CD14-positive monocyte (primary cell): Measurements from ENCODE around the gene FAHD2A. TPM values are rescaled to one million over a fixed set of nuclear protein-coding genes. Genes with fewer than 3 reads are reported as not detected.
"Not testable (repeated sequence)": the region's sequence is repeated elsewhere in the genome, so short reads cannot be mapped to it uniquely, and the experiment has no call there.

Experiments
- DNase-seq, 3 donors: peaks; one replicate each; pipeline ENCODE4 v3.0.0-alpha.2; 2011 to 2022
- H2AFZ ChIP-seq: 2 replicates; pipeline ENCODE4 v1.6.0; 2012; ENCODE audit warnings: mild to moderate bottlenecking, low read depth, low read length, inconsistent platforms; ENCODE audit not compliant: insufficient read depth, poor library complexity, severe bottlenecking
- H3K27ac ChIP-seq, 2 donors: 1 replicate in 1 of 2; 2 replicates in 1 of 2; pipeline ENCODE4 v1.5.1; 2012 to 2013; ENCODE audit warnings: low read length in 2 of 2, control low read depth in 1 of 2, inconsistent platforms in 1 of 2, low read depth in 1 of 2, mild to moderate bottlenecking in 1 of 2
- H3K27me3 ChIP-seq, 2 donors: one replicate each; pipeline versions ENCODE4 v1.6.0 to v1.6.1; 2011 to 2013; ENCODE audit warnings: low read length in 2 of 2; ENCODE audit not compliant: control insufficient read depth in 2 of 2, insufficient read depth in 2 of 2
- H3K36me3 ChIP-seq, 2 donors: replicated peaks in 1 of 2; 1 replicate in 1 of 2; 2 replicates in 1 of 2; pipeline versions ENCODE4 v1.5.1 to v1.6.1; 2012 to 2013; ENCODE audit warnings: low read length in 2 of 2, control low read depth in 1 of 2, inconsistent platforms in 1 of 2, mild to moderate bottlenecking in 1 of 2; ENCODE audit not compliant: insufficient read depth in 2 of 2, control insufficient read depth in 1 of 2
- H3K4me1 ChIP-seq, 2 donors: 1 replicate in 1 of 2; 2 replicates in 1 of 2; pipeline versions ENCODE4 v1.5.1 to v1.6.1; 2012 to 2013; ENCODE audit warnings: low read length in 2 of 2, control low read depth in 1 of 2, inconsistent platforms in 1 of 2, mild to moderate bottlenecking in 1 of 2, moderate library complexity in 1 of 2; ENCODE audit not compliant: insufficient read depth in 2 of 2, control insufficient read depth in 1 of 2
- H3K4me2 ChIP-seq: replicated peaks from 2 replicates; pipeline ENCODE3; 2012; ENCODE audit warnings: low read length, moderate library complexity, mild to moderate bottlenecking; ENCODE audit not compliant: poor library complexity, severe bottlenecking; ENCODE audit errors: extremely low read depth
- H3K4me3 ChIP-seq, 3 experiments: fragments of 200-600 bp in 1 of 3; sonication (generic) in 1 of 3; replicated peaks in 1 of 3; 1 replicate in 2 of 3; 2 replicates in 1 of 3; pipeline ENCODE4 v1.5.1; 2011 to 2013; ENCODE audit warnings: low read length in 3 of 3, mild to moderate bottlenecking in 3 of 3, control low read depth in 2 of 3, low read depth in 2 of 3, inconsistent platforms in 1 of 3, moderate library complexity in 1 of 3
- H3K79me2 ChIP-seq: 2 replicates; pipeline ENCODE4 v1.6.0; 2012; ENCODE audit warnings: mild to moderate bottlenecking, control low read depth, inconsistent platforms, low read length, moderate library complexity; ENCODE audit not compliant: insufficient read depth
- H3K9ac ChIP-seq: 2 replicates; pipeline ENCODE4 v1.6.0; 2017; ENCODE audit warnings: low read length, mild to moderate bottlenecking; ENCODE audit not compliant: insufficient read depth, poor library complexity, severe bottlenecking
- H3K9me3 ChIP-seq, 2 donors: replicated peaks in 1 of 2; 1 replicate in 1 of 2; 2 replicates in 1 of 2; pipeline versions ENCODE4 v1.5.1 to v1.6.1; 2012 to 2013; ENCODE audit warnings: low read length in 2 of 2, control low read depth in 1 of 2; ENCODE audit not compliant: control insufficient read depth in 1 of 2, insufficient read depth in 1 of 2
- H4K20me1 ChIP-seq: 2 replicates; pipeline ENCODE4 v1.6.0; 2012; ENCODE audit warnings: mild to moderate bottlenecking, low read length, control low read depth, moderate library complexity; ENCODE audit not compliant: insufficient read depth
- H3K27ac Mint-ChIP-seq, 7 donors: one replicate each; pipeline ENCODE4 v1.8.0; 2020; ENCODE audit warnings: mild to moderate bottlenecking in 7 of 7, mixed read lengths in 7 of 7, moderate library complexity in 6 of 7, inconsistent platforms in 2 of 7
- H3K27me3 Mint-ChIP-seq, 3 donors: one replicate each; pipeline ENCODE4 v1.8.0; 2021 to 2022; ENCODE audit warnings: low read depth in 3 of 3, mild to moderate bottlenecking in 3 of 3, mixed read lengths in 3 of 3, moderate library complexity in 3 of 3, inconsistent platforms in 1 of 3
- H3K36me3 Mint-ChIP-seq, 2 donors: one replicate each; pipeline ENCODE4 v1.8.0; 2020; ENCODE audit warnings: mixed read lengths in 2 of 2, inconsistent platforms in 1 of 2, mild to moderate bottlenecking in 1 of 2
- H3K4me1 Mint-ChIP-seq: one replicate; pipeline ENCODE4 v1.8.0; 2020; ENCODE audit warnings: mild to moderate bottlenecking, mixed read lengths
- H3K4me3 Mint-ChIP-seq, 2 donors: one replicate each; pipeline ENCODE4 v1.8.0; 2020; ENCODE audit warnings: mild to moderate bottlenecking in 2 of 2, mixed read lengths in 2 of 2, moderate library complexity in 1 of 2
- H3K9me3 Mint-ChIP-seq, 7 donors: one replicate each; pipeline ENCODE4 v1.8.0; 2020 to 2022; ENCODE audit warnings: mixed read lengths in 7 of 7, mild to moderate bottlenecking in 6 of 7, moderate library complexity in 6 of 7, inconsistent platforms in 2 of 7
- WGBS: methylation state at CpG from one replicate; pipeline ENCODE4 v1.1.5; 2013; ENCODE audit warnings: missing lambda C conversion rate; ENCODE audit not compliant: insufficient coverage; 5-methylcytosine and 5-hydroxymethylcytosine counted together
- intact Hi-C, 2 donors: fragments of 100-400 bp; cut with micrococcal nuclease; formaldehyde crosslinking; loops; one replicate each; pipeline versions ENCODE4 v1.15.0 to v1.15.1; 2023
- polyA plus RNA-seq, 3 donors: library from polyadenylated mRNA; depleted of rRNA in 1 of 3; unstranded in 2 of 3; stranded (reverse) in 1 of 3; fragments of 300-500 nt in 2 of 3; fragments of >200 nt in 1 of 3; fragmentation: Illumina TruSeq in 2 of 3; gene quantifications; 1 replicate in 2 of 3; 2 replicates in 1 of 3; pipeline ENCODE4 v1.2.3, GENCODE V29; 2012 to 2021
- TF ChIP-seq, protein P1 (sequence below): fragments of 200-600 bp; IDR thresholded peaks from one replicate; pipeline ENCODE4 v1.8.0; 2022; ENCODE audit warnings: antibody characterized with exemption, mild to moderate bottlenecking

Gene FAHD2A
- polyA plus RNA-seq, 3 donors = 9.7 to 17.1 (median 10.5) TPM

- peak overlapping the region in 1 of 7 donors; percentile 12 for H3K27ac Mint-ChIP-seq
- intact Hi-C loops = no loop called here
Observed at GRCh38 chr2:95399061-95399460, 3.4 kb upstream of the FAHD2A start.

DNA sequence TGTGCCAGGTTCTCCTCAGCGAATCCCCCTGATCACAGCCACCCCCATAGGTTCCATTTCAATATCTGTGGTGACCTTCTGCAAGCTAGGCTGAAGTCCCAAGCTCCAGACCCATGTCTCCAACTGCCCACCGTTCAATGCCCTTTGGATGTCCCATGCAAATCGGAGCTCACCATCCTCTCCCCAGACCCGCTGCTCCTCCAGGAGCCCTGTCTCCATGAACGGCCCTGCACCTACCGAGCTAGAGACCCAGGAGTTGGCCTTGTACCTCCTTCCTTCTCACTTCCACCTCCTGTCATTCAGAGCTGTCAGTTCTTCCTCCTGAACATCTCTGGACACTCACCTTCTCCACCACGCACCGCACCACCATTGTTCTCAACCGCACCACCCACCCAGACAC, 1.0 kb upstream of the FAHD2A start:
- DNase-seq = no peak
- Mint-ChIP-seq H3K36me3 (no peaks in the 10 kb centered on the region), H3K27ac (peak overlapping the region in 1 of 7 donors; percentile 19), H3K4me1 (peaks cover 22% of the 10 kb centered on the region), H3K9me3 (peaks cover 0 to 4% (median 0%) of the 10 kb centered on the region in 7 donors), H3K4me3 (peak overlapping the region; percentile 98), H3K27me3 (peaks cover 0 to 3% (median 3%) of the 10 kb centered on the region in 3 donors)
- peaks cover 6% of the 10 kb centered on the region for H3K79me2 ChIP-seq
- no peak overlapping the region for H3K27ac ChIP-seq
- no peaks in the 10 kb centered on the region for H3K36me3 ChIP-seq
- peak overlapping the region in 1 of 3 experiments; percentile 93 for H3K4me3 ChIP-seq
- intact Hi-C loops = loop anchor here in 1 of 2 donors (5.0 kb wide), 1 partner anchor 234 kb away; the partner anchor contains the start of gene ZNF2
- H3K4me1 ChIP-seq = peaks cover 17% of the 10 kb centered on the region in 2 donors
- TF ChIP-seq, protein P1, sequence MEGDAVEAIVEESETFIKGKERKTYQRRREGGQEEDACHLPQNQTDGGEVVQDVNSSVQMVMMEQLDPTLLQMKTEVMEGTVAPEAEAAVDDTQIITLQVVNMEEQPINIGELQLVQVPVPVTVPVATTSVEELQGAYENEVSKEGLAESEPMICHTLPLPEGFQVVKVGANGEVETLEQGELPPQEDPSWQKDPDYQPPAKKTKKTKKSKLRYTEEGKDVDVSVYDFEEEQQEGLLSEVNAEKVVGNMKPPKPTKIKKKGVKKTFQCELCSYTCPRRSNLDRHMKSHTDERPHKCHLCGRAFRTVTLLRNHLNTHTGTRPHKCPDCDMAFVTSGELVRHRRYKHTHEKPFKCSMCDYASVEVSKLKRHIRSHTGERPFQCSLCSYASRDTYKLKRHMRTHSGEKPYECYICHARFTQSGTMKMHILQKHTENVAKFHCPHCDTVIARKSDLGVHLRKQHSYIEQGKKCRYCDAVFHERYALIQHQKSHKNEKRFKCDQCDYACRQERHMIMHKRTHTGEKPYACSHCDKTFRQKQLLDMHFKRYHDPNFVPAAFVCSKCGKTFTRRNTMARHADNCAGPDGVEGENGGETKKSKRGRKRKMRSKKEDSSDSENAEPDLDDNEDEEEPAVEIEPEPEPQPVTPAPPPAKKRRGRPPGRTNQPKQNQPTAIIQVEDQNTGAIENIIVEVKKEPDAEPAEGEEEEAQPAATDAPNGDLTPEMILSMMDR = no peak
- H3K4me2 ChIP-seq = peak overlapping the region; percentile 87
- peak overlapping the region; percentile 88 for H3K9ac ChIP-seq
- H2AFZ ChIP-seq = peak overlapping the region; percentile 99
- 87% methylated on average over 8 of the region's 9 CpGs for whole genome bisulfite sequencing
- H3K27me3 ChIP-seq = no peaks in the 10 kb centered on the region
- no peaks in the 10 kb centered on the region for H3K9me3 ChIP-seq
- H4K20me1 ChIP-seq = no peaks in the 10 kb centered on the region

More at GRCh38 chr2:95399061-95399460, 3.4 kb upstream of the FAHD2A start:
- peaks cover 22% of the 10 kb centered on the region for H3K4me1 Mint-ChIP-seq
- Histone ChIP-seq H3K4me3 (no peak overlapping the region), H3K36me3 (no peaks in the 10 kb centered on the region), H3K4me2 (no peak overlapping the region), H3K27me3 (no peaks in the 10 kb centered on the region), H3K9me3 (no peaks in the 10 kb centered on the region), H3K79me2 (peaks cover 6% of the 10 kb centered on the region), H4K20me1 (no peaks in the 10 kb centered on the region), H3K27ac (no peak overlapping the region), H3K9ac (no peak overlapping the region), H3K4me1 (peaks cover 17% of the 10 kb centered on the region in 2 donors), H2AFZ (no peak overlapping the region)
- no peaks in the 10 kb centered on the region for H3K36me3 Mint-ChIP-seq
- TF ChIP-seq, protein P1 = no peak
- DNase-seq = no peak
- no peak overlapping the region for H3K4me3 Mint-ChIP-seq
- peaks cover 0 to 4% (median 0%) of the 10 kb centered on the region in 7 donors for H3K9me3 Mint-ChIP-seq
- 96% methylated on average over 4 of the region's 7 CpGs for WGBS
- peaks cover 0 to 7% (median 5%) of the 10 kb centered on the region in 3 donors for H3K27me3 Mint-ChIP-seq

GRCh38 chr2:95402004-95402369, 521 bp upstream of the FAHD2A start:
- intact Hi-C loops = loop anchor here (2.0 to 5.0 kb wide), 2 partner anchors 235 to 237 kb away; partner anchors contain the start of gene ZNF2 (in 2 of the 2)
- Histone ChIP-seq H3K4me1 (peaks cover 17% of the 10 kb centered on the region in 2 donors), H3K27ac (peak overlapping the region; percentile 12 to 87), H2AFZ (peak overlapping the region; percentile 99), H3K4me3 (peak overlapping the region; percentile 62 to 93 (median 93)), H3K9ac (peak overlapping the region; percentile 88), H3K4me2 (peak overlapping the region; percentile 87)
- Mint-ChIP-seq H3K27ac (peak overlapping the region; percentile 74 to 97 (median 92)), H3K4me1 (peaks cover 22% of the 10 kb centered on the region), H3K4me3 (peak overlapping the region; percentile 98)
- H3K36me3 ChIP-seq, H3K79me2 ChIP-seq, H3K27me3 Mint-ChIP-seq, H3K27me3 ChIP-seq, H3K36me3 Mint-ChIP-seq, H3K9me3 ChIP-seq, DNase-seq, H4K20me1 ChIP-seq, H3K9me3 Mint-ChIP-seq: not testable (repeated sequence)
- WGBS = 1% methylated on average over 10 of the region's 10 CpGs
